Nasal cavity respiratory epithelium epithelial cell of viscerocranial mucosa (primary cell): ENCODE measurements around the gene IQGAP2. TPM values are rescaled to one million over a fixed set of nuclear protein-coding genes. Genes with fewer than 3 reads are reported as not detected.

Experiments used
- total RNA-seq: library from RNA; depleted of rRNA; stranded (reverse); fragments of >200 nt; gene quantifications from 2 replicates; pipeline ENCODE4 v1.2.3, GENCODE V29; 2014

The IQGAP2 gene, protein sequence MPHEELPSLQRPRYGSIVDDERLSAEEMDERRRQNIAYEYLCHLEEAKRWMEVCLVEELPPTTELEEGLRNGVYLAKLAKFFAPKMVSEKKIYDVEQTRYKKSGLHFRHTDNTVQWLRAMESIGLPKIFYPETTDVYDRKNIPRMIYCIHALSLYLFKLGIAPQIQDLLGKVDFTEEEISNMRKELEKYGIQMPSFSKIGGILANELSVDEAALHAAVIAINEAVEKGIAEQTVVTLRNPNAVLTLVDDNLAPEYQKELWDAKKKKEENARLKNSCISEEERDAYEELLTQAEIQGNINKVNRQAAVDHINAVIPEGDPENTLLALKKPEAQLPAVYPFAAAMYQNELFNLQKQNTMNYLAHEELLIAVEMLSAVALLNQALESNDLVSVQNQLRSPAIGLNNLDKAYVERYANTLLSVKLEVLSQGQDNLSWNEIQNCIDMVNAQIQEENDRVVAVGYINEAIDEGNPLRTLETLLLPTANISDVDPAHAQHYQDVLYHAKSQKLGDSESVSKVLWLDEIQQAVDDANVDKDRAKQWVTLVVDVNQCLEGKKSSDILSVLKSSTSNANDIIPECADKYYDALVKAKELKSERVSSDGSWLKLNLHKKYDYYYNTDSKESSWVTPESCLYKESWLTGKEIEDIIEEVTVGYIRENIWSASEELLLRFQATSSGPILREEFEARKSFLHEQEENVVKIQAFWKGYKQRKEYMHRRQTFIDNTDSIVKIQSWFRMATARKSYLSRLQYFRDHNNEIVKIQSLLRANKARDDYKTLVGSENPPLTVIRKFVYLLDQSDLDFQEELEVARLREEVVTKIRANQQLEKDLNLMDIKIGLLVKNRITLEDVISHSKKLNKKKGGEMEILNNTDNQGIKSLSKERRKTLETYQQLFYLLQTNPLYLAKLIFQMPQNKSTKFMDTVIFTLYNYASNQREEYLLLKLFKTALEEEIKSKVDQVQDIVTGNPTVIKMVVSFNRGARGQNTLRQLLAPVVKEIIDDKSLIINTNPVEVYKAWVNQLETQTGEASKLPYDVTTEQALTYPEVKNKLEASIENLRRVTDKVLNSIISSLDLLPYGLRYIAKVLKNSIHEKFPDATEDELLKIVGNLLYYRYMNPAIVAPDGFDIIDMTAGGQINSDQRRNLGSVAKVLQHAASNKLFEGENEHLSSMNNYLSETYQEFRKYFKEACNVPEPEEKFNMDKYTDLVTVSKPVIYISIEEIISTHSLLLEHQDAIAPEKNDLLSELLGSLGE (N-terminal part only)
- total RNA-seq: 0.50 TPM in 1 of 2 replicates, not detected in the other

DNA sequence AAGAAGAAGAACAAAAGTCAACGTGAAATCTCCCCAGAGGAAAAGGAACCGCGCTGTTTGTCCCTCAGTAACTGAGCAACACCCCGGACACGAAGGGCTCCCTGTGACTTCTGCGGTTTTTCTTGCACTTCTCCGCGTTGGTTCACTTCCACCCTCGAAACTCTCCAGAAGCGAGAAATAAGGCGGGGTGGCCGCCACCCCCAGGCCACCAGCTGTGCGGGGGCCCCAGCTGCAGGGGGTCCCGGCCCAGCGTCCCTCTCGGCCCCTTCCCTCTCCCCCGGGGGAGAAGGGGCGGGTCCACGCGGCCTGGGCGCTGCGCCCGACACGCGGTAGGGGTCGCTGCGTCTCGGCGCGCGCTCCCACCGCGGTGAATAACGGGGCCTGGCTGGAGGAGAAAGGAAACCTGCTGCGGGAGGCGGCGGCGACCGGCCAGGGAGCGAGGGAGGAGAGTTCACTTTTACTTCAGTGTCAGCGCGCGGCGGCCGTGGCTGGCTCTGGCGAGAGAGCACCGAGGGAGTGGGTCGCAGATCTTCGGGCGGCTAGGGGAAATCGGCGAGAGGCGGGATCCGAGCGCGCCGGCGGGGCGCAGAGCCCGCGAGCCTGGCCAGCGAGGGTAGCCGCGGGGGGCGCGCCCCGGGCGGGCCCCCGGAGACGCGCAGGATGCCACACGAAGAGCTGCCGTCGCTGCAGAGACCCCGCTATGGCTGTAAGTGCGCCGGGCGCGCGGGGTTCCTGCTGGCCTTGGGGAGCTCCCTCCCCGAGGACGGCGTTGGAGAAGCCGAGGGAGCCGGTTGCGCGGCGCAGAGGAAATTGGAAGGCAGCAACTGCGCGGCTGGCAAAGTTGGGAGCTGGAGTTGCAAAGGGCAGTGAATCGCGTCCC is at the start of gene IQGAP2:
Gene IQGAP2, plus strand, starts transcription at position 400 of the 880 bp plus-strand sequence. Its CDS starts 261 bp downstream, at position 661.

GRCh38 chr5:76622973-76623596 is 220.0 kb downstream of the IQGAP2 start, which contains the start of gene F2RL2:
Gene F2RL2 (minus strand): TSS chr5:76623403. CDS start chr5:76623230, 173 bp downstream.

GRCh38 chr5:76715736-76716455 is 312.8 kb downstream of the IQGAP2 start, which contains the start of gene F2R:
Gene F2R (plus strand): TSS chr5:76716126. CDS start chr5:76716308, 182 bp downstream.

Other genes starting within 250 kb of the IQGAP2 start
- gene F2RL2, start 220.1 kb downstream of the IQGAP2 start, total RNA-seq: not detected in 2 replicates